ENCODE data around the gene NTRK1. TPM values are rescaled to one million over a fixed set of nuclear protein-coding genes. Genes with fewer than 3 reads are reported as not detected.

Gene NTRK1
- total RNA-seq, 1 donor from 2014 or later, result 2.5 TPM

GRCh38 chr1:156901590-156901900, 40.9 kb downstream of the NTRK1 start:
- ATAC-seq (ENCODE audit: poor library complexity) (no peak), DNase-seq (no peak)

GRCh38 chr1:156901966-156902915, 41.6 kb downstream of the NTRK1 start:
- no peak for DNase-seq
- ATAC-seq (ENCODE audit: poor library complexity), result no peak
- intact Hi-C loops (cut with DNase I), result no loop called here

More at GRCh38 chr1:156901590-156901900, 40.9 kb downstream of the NTRK1 start:
- intact Hi-C loops (cut with DNase I), result no loop called here

GRCh38 chr1:156903328-156904091, 42.8 kb downstream of the NTRK1 start:
- no peak for DNase-seq
- no peak for ATAC-seq (ENCODE audit: poor library complexity)
- intact Hi-C loops (cut with DNase I), result no loop called here

- DNase-seq, result no peak
Observed at GRCh38 chr1:156904187-156904959, 43.7 kb downstream of the NTRK1 start.

GRCh38 chr1:156905176-156905575, 44.5 kb downstream of the NTRK1 start:
- DNase-seq (no peak), ATAC-seq (ENCODE audit: poor library complexity) (no peak)
- intact Hi-C loops (cut with DNase I), result no loop called here

More at GRCh38 chr1:156904187-156904959, 43.7 kb downstream of the NTRK1 start:
- no peak for ATAC-seq (ENCODE audit: poor library complexity)
- intact Hi-C loops (cut with DNase I), result no loop called here

- ATAC-seq (ENCODE audit: poor library complexity) (no peak), DNase-seq (no peak)
- intact Hi-C loops (cut with DNase I), result no loop called here
Observed at GRCh38 chr1:156905651-156906050, 45.0 kb downstream of the NTRK1 start.

- intact Hi-C loops (cut with DNase I), result no loop called here
- ATAC-seq (ENCODE audit: poor library complexity) (no peak), DNase-seq (no peak)
Observed at GRCh38 chr1:156906206-156906906, 45.7 kb downstream of the NTRK1 start.

GRCh38 chr1:156908541-156908940, 47.9 kb downstream of the NTRK1 start:
- DNase-seq, result no peak
- ATAC-seq (ENCODE audit: poor library complexity), result no peak
- intact Hi-C loops (cut with DNase I), result no loop called here

- intact Hi-C loops (cut with DNase I), result no loop called here
- DNase-seq, result no peak
- ATAC-seq (ENCODE audit: poor library complexity), result no peak
Observed at GRCh38 chr1:156908955-156909354, 48.3 kb downstream of the NTRK1 start.

GRCh38 chr1:156909671-156910070, 49.0 kb downstream of the NTRK1 start:
- ATAC-seq (ENCODE audit: poor library complexity) (no peak), DNase-seq (no peak)
- intact Hi-C loops (cut with DNase I), result no loop called here

GRCh38 chr1:156910309-156910782, 49.7 kb downstream of the NTRK1 start:
- peak; percentile 60 for DNase-seq
- ATAC-seq (ENCODE audit: poor library complexity), result peak; percentile 31
- intact Hi-C loops (cut with DNase I), result no loop called here

- ATAC-seq (ENCODE audit: poor library complexity) (no peak), DNase-seq (peak; percentile 2)
- intact Hi-C loops (cut with DNase I), result no loop called here
Observed at GRCh38 chr1:156911577-156912298, 51.1 kb downstream of the NTRK1 start.

- ATAC-seq (ENCODE audit: poor library complexity) (no peak), DNase-seq (peak; percentile 39)
- intact Hi-C loops (cut with DNase I), result no loop called here
Observed at GRCh38 chr1:156912310-156912709, 51.6 kb downstream of the NTRK1 start.

GRCh38 chr1:156912861-156913808, 52.5 kb downstream of the NTRK1 start:
- ATAC-seq (ENCODE audit: poor library complexity) (peak; percentile 38), DNase-seq (peak; percentile 56)
- intact Hi-C loops (cut with DNase I), result no loop called here

GRCh38 chr1:156913809-156914387, 53.2 kb downstream of the NTRK1 start:
- intact Hi-C loops (cut with DNase I), result no loop called here
- ATAC-seq (ENCODE audit: poor library complexity) (no peak), DNase-seq (peak; percentile 36)

GRCh38 chr1:156914440-156914856, 53.8 kb downstream of the NTRK1 start:
- ATAC-seq (ENCODE audit: poor library complexity) (no peak), DNase-seq (peak; percentile 31)
- intact Hi-C loops (cut with DNase I), result no loop called here

Data from Right ventricle myocardium superior (tissue), 1 donor.